Neural cell (in vitro differentiated cells): ENCODE measurements around the gene PIP4P1. TPM values are rescaled to one million over a fixed set of nuclear protein-coding genes. Genes with fewer than 3 reads are reported as not detected.

ENCODE experiments used
- H2AFZ ChIP-seq: fragments of 200-600, 300-800 bp; sonication (generic), shearing (Covaris generic); 2 replicates; pipeline ENCODE4 v1.6.0; 2014; ENCODE audit warnings: low read depth, mild to moderate bottlenecking, antibody characterized with exemption, low read length, moderate library complexity
- H3F3A ChIP-seq: fragments of 200-600 bp; shearing (Covaris generic); 2 replicates; pipeline ENCODE4 v1.6.1; 2016; ENCODE audit warnings: mild to moderate bottlenecking, moderate library complexity, mixed read lengths, antibody characterized with exemption, low read length; ENCODE audit not compliant: insufficient read depth, poor library complexity, severe bottlenecking
- H3K27ac ChIP-seq: fragments of 200-600, 300-800 bp; sonication (generic), shearing (Covaris generic); 2 replicates; pipeline ENCODE4 v1.5.1; 2014; ENCODE audit warnings: mild to moderate bottlenecking, low read length, moderate library complexity
- H3K27me3 ChIP-seq: fragments of 300-800, 200-600 bp; sonication (generic), shearing (Covaris generic); 2 replicates; pipeline ENCODE4 v1.6.0; 2014; ENCODE audit warnings: mild to moderate bottlenecking, low read depth, low read length, moderate library complexity; ENCODE audit not compliant: insufficient read depth
- H3K36me3 ChIP-seq: fragments of 300-800, 200-600 bp; sonication (generic), shearing (Covaris generic); 2 replicates; pipeline ENCODE4 v1.5.1; 2014; ENCODE audit warnings: mild to moderate bottlenecking, antibody characterized with exemption, low read length, moderate library complexity; ENCODE audit not compliant: insufficient read depth
- H3K4me2 ChIP-seq: fragments of 300-800, 200-600 bp; sonication (generic), shearing (Covaris generic); 2 replicates; pipeline ENCODE4 v1.6.0; 2014; ENCODE audit warnings: mild to moderate bottlenecking, low read length
- H3K4me3 ChIP-seq: fragments of 300-800, 200-600 bp; sonication (generic), shearing (Covaris generic); 2 replicates; pipeline ENCODE4 v1.5.1; 2014; ENCODE audit warnings: mild to moderate bottlenecking, low read length, moderate library complexity
- H3K79me2 ChIP-seq: fragments of 200-600 bp; shearing (Covaris generic); replicated peaks from 2 replicates; pipeline ENCODE4 v1.6.0; 2014; ENCODE audit warnings: mild to moderate bottlenecking, low read length, moderate library complexity; ENCODE audit not compliant: insufficient read depth
- H3K9ac ChIP-seq: fragments of 300-800, 200-600 bp; sonication (generic), shearing (Covaris generic); 2 replicates; pipeline ENCODE4 v1.6.1; 2016; ENCODE audit warnings: mild to moderate bottlenecking, low read length, mixed read lengths
- H3K9me2 ChIP-seq: fragments of 200-600 bp; shearing (Covaris generic); 2 replicates; pipeline ENCODE4 v1.6.1; 2016; ENCODE audit warnings: mild to moderate bottlenecking, low read length, mixed read lengths; ENCODE audit not compliant: insufficient read depth
- H3K9me3 ChIP-seq: fragments of 200-600, 300-800 bp; sonication (generic), shearing (Covaris generic); 2 replicates; pipeline ENCODE4 v1.6.1; 2016; ENCODE audit warnings: mild to moderate bottlenecking, mixed run types, low read length, moderate library complexity, mixed read lengths
- H4K20me1 ChIP-seq: fragments of 200-600 bp; shearing (Covaris generic); 2 replicates; pipeline ENCODE4 v1.6.1; 2016; ENCODE audit warnings: mild to moderate bottlenecking, mixed run types; ENCODE audit not compliant: insufficient read depth
- CTCF ChIP-seq: fragments of 450-650 bp; IDR thresholded peaks from 2 replicates; pipeline ENCODE4 v1.5.1; 2014; ENCODE audit warnings: antibody characterized with exemption, mild to moderate bottlenecking, moderate library complexity; ENCODE audit not compliant: poor library complexity, severe bottlenecking
- EP300 ChIP-seq: fragments of 450-650 bp; conservative IDR thresholded peaks from 2 replicates; pipeline ENCODE4 v1.6.1; 2014; ENCODE audit warnings: antibody characterized with exemption, mild to moderate bottlenecking, moderate library complexity; ENCODE audit not compliant: poor library complexity, severe bottlenecking
- EZH2 ChIP-seq: fragments of 200-600, 300-800 bp; shearing (Covaris generic), sonication (generic); IDR thresholded peaks from 2 replicates; pipeline ENCODE4 v1.6.1; 2014; ENCODE audit warnings: antibody characterized with exemption, low read length, borderline replicate concordance, mild to moderate bottlenecking; ENCODE audit not compliant: insufficient read depth, poor library complexity, severe bottlenecking
- MXI1 ChIP-seq: fragments of 450-650 bp; conservative IDR thresholded peaks from 2 replicates; pipeline ENCODE4 v1.6.1; 2014; ENCODE audit warnings: antibody characterized with exemption, mild to moderate bottlenecking; ENCODE audit not compliant: poor library complexity, severe bottlenecking
- POLR2AphosphoS5 ChIP-seq: IDR thresholded peaks from 2 replicates; pipeline ENCODE4 v1.6.1; 2012
- RAD21 ChIP-seq: fragments of 450-650 bp; conservative IDR thresholded peaks from 2 replicates; pipeline ENCODE4 v1.6.1; 2014; ENCODE audit warnings: antibody characterized with exemption, mild to moderate bottlenecking, moderate library complexity
- REST ChIP-seq: IDR thresholded peaks from 2 replicates; pipeline ENCODE4 v1.6.1; 2012; ENCODE audit warnings: borderline replicate concordance
- SMC3 ChIP-seq: fragments of 450-650 bp; conservative IDR thresholded peaks from 2 replicates; pipeline ENCODE4 v1.6.1; 2014; ENCODE audit warnings: antibody characterized with exemption, mild to moderate bottlenecking, moderate library complexity; ENCODE audit not compliant: poor library complexity
- TAF1 ChIP-seq: IDR thresholded peaks from 2 replicates; pipeline ENCODE4 v1.6.1; 2012; ENCODE audit warnings: low read depth
- polyA plus RNA-seq: library from polyadenylated mRNA; depleted of rRNA; stranded (reverse); fragments of >200 nt; gene quantifications from 2 replicates; pipeline ENCODE4 v1.2.3, GENCODE V29; 2014

PIP4P1 gene
- polyA plus RNA-seq, 1 donor from 2014 or later, result 77.2 TPM

- Histone ChIP-seq H3K9me3 (no peaks in the 10 kb centered on the region), H4K20me1 (no peaks in the 10 kb centered on the region), H3K79me2 (no peaks in the 10 kb centered on the region), H3K36me3 (no peaks in the 10 kb centered on the region), H2AFZ (no peak overlapping the region), H3F3A (no peaks in the 10 kb centered on the region), H3K9ac (no peak overlapping the region), H3K4me2 (peak overlapping the region; percentile 98), H3K9me2 (no peaks in the 10 kb centered on the region), H3K27ac (no peak overlapping the region), H3K27me3 (no peaks in the 10 kb centered on the region), H3K4me3 (peak overlapping the region; percentile 98)
- TF ChIP-seq POLR2AphosphoS5 (no peak), SMC3 (no peak)
Measured at GRCh38 chr14:20470603-20470901, 9.3 kb upstream of the PIP4P1 start.

- Histone ChIP-seq H3K9me2 (no peaks in the 10 kb centered on the region), H4K20me1 (no peaks in the 10 kb centered on the region), H3K27ac (peak overlapping the region; percentile 53), H3K36me3 (no peaks in the 10 kb centered on the region), H3K4me3 (peak overlapping the region; percentile 98), H3K4me2 (peak overlapping the region; percentile 98), H3F3A (no peaks in the 10 kb centered on the region), H3K9me3 (no peaks in the 10 kb centered on the region), H2AFZ (peak overlapping the region; percentile 94), H3K9ac (peak overlapping the region; percentile 77), H3K79me2 (no peaks in the 10 kb centered on the region), H3K27me3 (no peaks in the 10 kb centered on the region)
- TF ChIP-seq RAD21, result no peak
- TF ChIP-seq SMC3, result no peak
- TF ChIP-seq EP300, result no peak
- no peak for TF ChIP-seq EZH2
- no peak for TF ChIP-seq TAF1
- no peak for TF ChIP-seq MXI1
- TF ChIP-seq CTCF, result no peak
- no peak for TF ChIP-seq REST
- no peak for TF ChIP-seq POLR2AphosphoS5
Measured at GRCh38 chr14:20469890-20470602, 8.8 kb upstream of the PIP4P1 start.
